GM19238 (cell line): ENCODE measurements around the gene PHF1.
A peak's percentile ranks its signal among the peaks of the same experiment; 100 is the strongest.

Source experiments
- DNase-seq: peaks from one replicate; pipeline ENCODE4 v3.0.0; 2011; ENCODE audit warnings: low spot score; ENCODE audit not compliant: insufficient read length

Gene PHF1

GRCh38 chr6:33430991-33431879 is 20.4 kb downstream of the PHF1 start:
- peak; percentile 96 for DNase-seq

- DNase-seq: no peak
These were observed 21.2 kb downstream of the PHF1 start for GRCh38 chr6:33431880-33432541.

- no peak for DNase-seq
These were observed 21.7 kb downstream of the PHF1 start for GRCh38 chr6:33432546-33432945.

GRCh38 chr6:33433001-33433543 is 22.3 kb downstream of the PHF1 start:
- DNase-seq: no peak

- no peak for DNase-seq
These were observed 22.9 kb downstream of the PHF1 start for GRCh38 chr6:33433544-33434191.

GRCh38 chr6:33434961-33435360 is 24.1 kb downstream of the PHF1 start:
- DNase-seq: no peak

GRCh38 chr6:33437666-33438065 is 26.9 kb downstream of the PHF1 start:
- no peak for DNase-seq

- no peak for DNase-seq
These were observed 28.3 kb downstream of the PHF1 start for GRCh38 chr6:33438978-33439594.

GRCh38 chr6:33439956-33440648 is 29.3 kb downstream of the PHF1 start:
- no peak for DNase-seq

GRCh38 chr6:33440649-33441309 is 30.0 kb downstream of the PHF1 start:
- DNase-seq: no peak

- DNase-seq: no peak
These were observed 30.6 kb downstream of the PHF1 start for GRCh38 chr6:33441457-33441856.

- DNase-seq: no peak
These were observed 31.5 kb downstream of the PHF1 start for GRCh38 chr6:33442283-33442682.

GRCh38 chr6:33443025-33443424 is 32.2 kb downstream of the PHF1 start:
- no peak for DNase-seq

- DNase-seq: no peak
These were observed 33.0 kb downstream of the PHF1 start for GRCh38 chr6:33443619-33444504.

- DNase-seq: no peak
These were observed 34.3 kb downstream of the PHF1 start for GRCh38 chr6:33445119-33445603.

- no peak for DNase-seq
These were observed 35.5 kb downstream of the PHF1 start for GRCh38 chr6:33446356-33446755.

GRCh38 chr6:33450434-33450833 is 39.6 kb downstream of the PHF1 start:
- DNase-seq: no peak

GRCh38 chr6:33451606-33452005 is 40.8 kb downstream of the PHF1 start:
- DNase-seq: no peak

GRCh38 chr6:33452496-33452895 is 41.7 kb downstream of the PHF1 start:
- DNase-seq: no peak
